Mononuclear cell (primary cell): ENCODE data around the gene ZNF202. TPM values are rescaled to one million over a fixed set of nuclear protein-coding genes. Genes with fewer than 3 reads are reported as not detected.
"Not testable (repeated sequence)": the region's sequence is repeated elsewhere in the genome, so short reads cannot be mapped to it uniquely, and the experiment has no call there.

ENCODE experiments used
- H3K27me3 ChIP-seq: 2 replicates; pipeline ENCODE4 v1.6.0; 2011; ENCODE audit warnings: low read length, control low read depth; ENCODE audit not compliant: insufficient read depth
- H3K4me1 ChIP-seq: 2 replicates; pipeline ENCODE4 v1.5.1; 2011; ENCODE audit warnings: mild to moderate bottlenecking, low read length, control low read depth; ENCODE audit not compliant: insufficient read depth
- H3K4me3 ChIP-seq: 2 replicates; pipeline ENCODE4 v1.5.1; 2011; ENCODE audit warnings: mild to moderate bottlenecking, low read length, moderate library complexity
- H3K9me3 ChIP-seq: 2 replicates; pipeline ENCODE4 v1.5.1; 2011; ENCODE audit warnings: low read depth, mild to moderate bottlenecking, control low read depth, low read length
- total RNA-seq: library from RNA; depleted of rRNA; stranded (reverse); fragments of >200 nt; gene quantifications from one replicate; pipeline ENCODE4 v1.2.3, GENCODE V29; 2012

The ZNF202 gene
- total RNA-seq, 1 donor: 9.3 TPM

DNA sequence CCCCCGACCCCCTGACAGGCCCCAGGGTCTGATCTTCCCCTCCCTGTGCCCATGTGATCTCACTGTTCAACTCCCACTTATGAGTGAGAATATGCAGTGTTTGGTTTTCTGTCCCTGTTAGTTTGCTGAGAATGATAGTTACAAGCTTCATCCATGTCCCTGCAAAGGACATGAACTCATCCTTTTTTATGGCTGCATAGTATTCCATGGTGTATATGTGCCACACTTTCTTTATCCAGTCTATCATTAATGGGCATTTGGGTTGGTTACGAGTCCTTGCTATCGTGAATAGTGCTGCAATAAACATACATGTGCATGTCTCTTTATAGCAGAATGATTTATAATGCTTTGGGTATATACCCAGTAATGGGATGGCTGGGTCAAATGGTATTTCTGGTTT is 28.8 kb downstream of the ZNF202 start:
- not testable (repeated sequence) for H3K27me3 ChIP-seq, H3K4me1 ChIP-seq, H3K9me3 ChIP-seq, H3K4me3 ChIP-seq

DNA sequence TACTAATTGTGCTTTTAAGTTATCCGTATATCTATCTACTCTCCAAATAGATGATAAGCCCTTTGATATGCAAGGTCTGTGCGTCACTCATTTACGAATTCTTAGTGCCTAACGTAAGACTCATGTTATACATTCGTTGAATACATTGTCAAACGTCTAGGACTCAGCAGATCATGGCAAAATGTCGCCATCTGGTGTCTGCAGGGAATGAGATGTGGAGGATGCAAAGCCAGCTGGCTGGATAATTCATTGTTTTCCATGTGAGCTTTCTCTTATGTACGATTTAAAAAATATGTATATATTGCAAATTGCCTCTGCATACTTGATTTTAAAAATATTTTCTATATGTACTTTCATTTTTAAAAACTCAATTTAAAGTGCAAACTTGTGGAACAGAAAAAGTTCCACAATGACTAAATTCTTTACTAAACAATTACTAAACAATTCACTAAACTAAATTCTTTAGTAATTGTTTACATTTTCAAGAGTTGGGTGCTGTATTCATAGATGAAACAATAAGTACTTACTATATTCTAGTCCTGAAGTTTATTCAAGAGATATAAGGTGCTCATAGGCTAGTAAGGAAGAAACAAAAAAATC is 33.8 kb downstream of the ZNF202 start:
- Histone ChIP-seq H3K4me3 (no peak overlapping the region), H3K9me3 (no peaks in the 10 kb centered on the region), H3K4me1 (no peaks in the 10 kb centered on the region), H3K27me3 (no peaks in the 10 kb centered on the region)

DNA sequence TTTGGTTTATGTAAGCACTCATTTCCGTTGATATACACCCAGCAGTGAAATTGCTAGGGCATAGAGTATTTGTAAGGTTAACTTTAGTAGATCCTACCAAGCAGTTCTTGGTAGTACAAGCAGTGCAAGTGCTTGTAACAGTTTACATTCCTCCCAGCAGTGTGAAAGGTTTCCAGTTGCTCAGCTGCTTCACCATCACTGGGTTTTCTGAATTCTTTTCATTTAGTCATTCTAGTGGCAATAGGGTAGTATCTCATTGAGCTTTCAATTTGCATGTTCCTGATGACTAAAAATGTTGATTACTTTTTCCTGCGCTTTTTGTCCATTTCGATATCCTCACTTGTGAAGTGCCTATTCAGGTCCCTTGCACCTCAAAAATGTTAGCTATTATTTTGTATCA is 34.3 kb downstream of the ZNF202 start:
- no peaks in the 10 kb centered on the region for H3K9me3 ChIP-seq
- no peaks in the 10 kb centered on the region for H3K27me3 ChIP-seq
- H3K4me1 ChIP-seq: no peaks in the 10 kb centered on the region
- no peak overlapping the region for H3K4me3 ChIP-seq

DNA sequence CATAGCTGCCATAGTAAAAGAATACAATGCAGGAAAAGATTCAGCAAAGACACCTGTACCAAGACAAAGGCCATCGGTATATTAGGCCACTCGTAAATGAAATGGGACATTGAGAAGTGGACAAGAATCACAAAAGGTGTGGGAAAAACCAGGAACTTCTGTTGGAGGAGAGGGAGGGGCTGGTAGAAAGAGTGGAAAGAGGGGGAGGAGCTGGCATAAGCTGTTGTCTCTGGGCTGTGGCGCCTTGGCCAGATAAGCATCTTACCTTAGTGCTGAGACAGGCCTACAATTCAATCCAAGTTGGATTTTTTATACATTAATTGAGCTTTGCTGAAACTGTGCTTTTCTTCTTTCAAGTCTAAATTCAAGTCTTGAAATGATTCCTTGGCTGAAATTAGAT is 37.1 kb downstream of the ZNF202 start:
- Histone ChIP-seq H3K4me3 (no peak overlapping the region), H3K4me1 (no peaks in the 10 kb centered on the region), H3K27me3 (no peaks in the 10 kb centered on the region), H3K9me3 (no peaks in the 10 kb centered on the region)

DNA sequence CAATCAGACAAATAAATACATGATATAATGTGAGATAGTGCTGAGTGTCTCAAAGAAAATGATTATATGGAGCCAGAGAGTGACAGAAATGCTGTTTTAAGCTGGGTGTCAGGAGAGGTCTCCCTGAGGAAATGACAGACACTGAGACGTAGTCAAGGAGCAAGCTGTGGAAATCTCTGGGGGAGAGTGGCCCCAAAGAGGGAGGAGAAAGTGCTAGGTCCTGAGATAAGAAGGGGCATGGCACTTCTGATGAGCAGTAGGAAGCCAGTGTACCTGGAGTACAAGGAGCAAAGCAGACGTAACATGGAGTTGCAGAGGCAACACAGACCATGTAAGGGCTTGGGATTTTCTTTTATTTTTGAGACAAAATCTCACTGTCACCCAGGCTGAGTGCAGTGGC is 38.8 kb downstream of the ZNF202 start:
- no peaks in the 10 kb centered on the region for H3K4me1 ChIP-seq
- no peaks in the 10 kb centered on the region for H3K27me3 ChIP-seq

DNA sequence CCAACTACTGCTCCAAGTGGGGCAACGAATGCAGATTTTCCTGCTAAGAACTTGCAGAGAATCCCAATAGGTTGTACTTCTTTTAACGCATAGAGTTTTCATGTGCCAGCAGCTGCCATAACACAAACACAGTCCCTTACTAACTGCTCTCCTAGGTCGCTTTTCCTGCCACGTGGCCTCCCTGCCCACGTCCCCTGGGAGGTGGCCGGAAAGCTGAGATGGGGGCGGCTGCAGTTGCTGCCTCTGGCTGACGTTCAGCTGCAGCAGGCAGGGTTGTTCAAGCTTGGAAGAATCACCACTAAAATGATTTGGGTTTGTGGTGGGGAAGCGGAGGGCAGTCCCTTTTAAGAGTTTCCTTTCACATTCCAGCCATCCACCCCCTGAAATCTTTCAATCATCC is 39.3 kb downstream of the ZNF202 start:
- H3K9me3 ChIP-seq: no peaks in the 10 kb centered on the region
- H3K4me3 ChIP-seq: no peak overlapping the region
- no peaks in the 10 kb centered on the region for H3K4me1 ChIP-seq
- H3K27me3 ChIP-seq: no peaks in the 10 kb centered on the region

More for the DNA sequence above, 38.8 kb downstream of the ZNF202 start:
- Histone ChIP-seq H3K4me3 (no peak overlapping the region), H3K9me3 (no peaks in the 10 kb centered on the region)

DNA sequence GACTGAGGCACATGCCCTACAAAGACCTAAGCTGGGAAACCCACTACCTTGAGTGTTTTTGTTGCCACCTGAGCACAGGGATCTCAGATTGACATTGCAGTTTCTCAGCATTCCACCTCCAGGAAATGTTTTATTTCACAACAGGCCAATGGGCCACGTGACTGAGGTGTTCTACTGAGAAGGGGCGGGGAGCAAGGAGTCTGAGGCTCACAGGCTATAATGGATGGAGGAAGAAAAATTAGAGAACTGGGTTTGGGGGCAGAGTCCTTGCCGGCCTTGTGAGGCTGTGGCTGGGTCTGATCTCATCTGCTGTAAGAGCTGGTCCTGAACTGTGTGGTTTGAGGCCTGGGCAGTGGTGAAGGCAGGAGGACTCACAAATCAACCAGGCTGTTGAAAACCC is 40.7 kb downstream of the ZNF202 start:
- Histone ChIP-seq H3K4me3 (no peak overlapping the region), H3K27me3 (no peaks in the 10 kb centered on the region), H3K4me1 (no peaks in the 10 kb centered on the region), H3K9me3 (no peaks in the 10 kb centered on the region)

DNA sequence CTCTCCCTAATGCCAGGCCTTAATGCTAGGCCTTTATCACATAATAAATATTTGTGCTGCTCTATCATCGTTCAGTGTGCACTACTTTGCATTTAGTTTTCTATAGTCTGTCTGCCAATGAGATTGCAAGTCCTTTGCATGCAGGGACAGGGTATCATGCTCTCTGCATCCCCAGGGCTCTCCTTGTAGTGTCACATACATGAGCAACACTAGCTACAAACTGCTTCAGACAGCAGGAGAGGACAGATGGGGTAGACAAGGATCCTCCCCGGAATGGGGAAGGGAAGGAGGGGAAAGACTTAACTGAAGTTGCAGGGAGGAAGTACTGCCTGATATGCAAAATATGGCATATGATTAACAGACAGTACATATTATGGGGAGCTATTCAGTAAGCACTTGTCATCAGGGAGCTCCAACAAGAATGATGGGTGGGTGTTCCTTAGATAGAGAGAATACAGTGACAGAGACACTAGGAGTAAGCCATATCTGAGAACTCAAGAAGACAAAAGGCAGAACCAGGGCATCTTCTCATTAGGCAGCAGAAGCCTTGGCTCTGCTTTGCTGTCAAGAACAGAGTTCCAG is 42.8 kb downstream of the ZNF202 start:
- Histone ChIP-seq H3K27me3 (peaks cover 2% of the 10 kb centered on the region), H3K4me3 (no peak overlapping the region), H3K9me3 (no peaks in the 10 kb centered on the region)

DNA sequence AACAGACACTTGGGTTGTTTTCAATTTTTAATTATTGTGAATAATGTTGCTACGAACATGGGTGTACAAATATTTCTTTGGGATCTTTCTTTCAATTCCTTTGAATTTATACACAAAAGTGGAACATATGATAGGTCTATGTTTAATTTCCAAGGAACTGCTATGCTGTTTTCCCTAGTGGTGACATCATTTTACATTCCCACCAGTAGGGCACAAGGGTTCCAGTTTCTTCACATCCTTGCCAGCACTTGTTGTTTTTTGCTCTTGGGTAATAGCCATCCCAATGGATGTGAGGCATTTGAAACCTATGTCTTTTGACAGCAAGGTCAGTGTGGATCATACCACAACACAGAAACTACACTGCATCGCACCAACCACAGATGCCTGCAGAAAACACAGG is 45.3 kb downstream of the ZNF202 start:
- no peaks in the 10 kb centered on the region for H3K4me1 ChIP-seq
- H3K9me3 ChIP-seq: no peaks in the 10 kb centered on the region
- H3K4me3 ChIP-seq: no peak overlapping the region
- H3K27me3 ChIP-seq: peaks cover 5% of the 10 kb centered on the region

More for the DNA sequence above, 42.8 kb downstream of the ZNF202 start:
- no peaks in the 10 kb centered on the region for H3K4me1 ChIP-seq

DNA sequence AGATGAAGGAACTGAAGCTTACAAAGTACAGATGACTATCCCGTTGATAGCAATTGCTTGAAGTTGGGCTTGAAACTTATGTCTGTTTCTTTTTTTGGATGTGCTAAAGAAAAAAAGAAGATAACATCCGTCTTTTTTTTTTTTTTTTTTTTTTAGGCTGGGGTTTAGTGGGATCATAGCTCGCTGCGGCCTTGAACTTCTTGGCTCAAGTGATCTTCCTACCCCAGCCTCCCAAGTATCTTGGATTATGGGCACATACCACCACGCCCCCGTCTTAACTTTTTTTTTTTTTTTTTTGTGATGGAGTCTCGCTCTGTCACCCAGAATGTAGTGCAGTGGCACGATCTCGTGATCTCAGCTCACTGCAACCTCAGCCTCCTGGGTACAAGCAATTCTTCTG is 46.2 kb downstream of the ZNF202 start:
- no peaks in the 10 kb centered on the region for H3K9me3 ChIP-seq
- no peak overlapping the region for H3K4me3 ChIP-seq
- no peaks in the 10 kb centered on the region for H3K4me1 ChIP-seq
- peaks cover 6% of the 10 kb centered on the region for H3K27me3 ChIP-seq

DNA sequence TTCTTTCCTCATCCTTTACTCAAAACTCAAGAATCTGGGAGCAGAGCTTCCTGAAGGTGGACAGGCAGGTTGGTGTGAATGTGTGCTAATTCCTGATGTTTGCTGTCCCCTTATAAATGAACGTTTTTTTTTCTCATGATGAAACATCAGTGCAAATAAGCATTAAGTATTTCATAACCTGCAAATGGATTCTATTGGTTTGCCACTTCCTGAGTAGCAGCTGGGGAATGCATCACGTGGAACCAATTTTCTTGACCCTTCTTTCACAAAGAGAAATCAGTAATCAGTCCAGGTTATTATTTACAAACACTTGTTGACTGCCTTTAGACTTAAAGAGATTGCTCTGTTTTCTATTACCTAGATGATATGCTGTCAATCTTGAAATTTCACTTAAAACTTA is 46.9 kb downstream of the ZNF202 start:
- Histone ChIP-seq H3K4me3 (no peak overlapping the region), H3K4me1 (no peaks in the 10 kb centered on the region), H3K27me3 (peaks cover 8% of the 10 kb centered on the region), H3K9me3 (no peaks in the 10 kb centered on the region)

DNA sequence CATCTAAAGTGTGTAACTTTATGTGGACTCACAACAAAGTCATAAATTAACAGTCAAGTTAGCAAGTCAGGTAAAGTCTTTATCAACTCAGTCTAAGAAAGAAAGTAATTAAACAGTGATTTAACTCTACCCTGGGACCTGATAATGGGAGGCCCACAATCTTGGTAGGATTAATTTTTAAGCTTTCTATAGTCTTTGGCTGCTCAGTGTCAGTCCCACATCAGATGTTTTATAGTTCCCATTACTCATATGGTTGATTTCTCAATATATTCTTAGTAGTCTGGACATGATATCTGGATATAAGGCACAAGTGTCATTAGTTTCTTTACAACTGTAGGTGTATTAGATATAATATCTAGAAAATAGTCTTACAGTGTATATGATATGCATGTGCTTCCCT is 48.5 kb downstream of the ZNF202 start:
- Histone ChIP-seq H3K4me1 (no peaks in the 10 kb centered on the region), H3K27me3 (peaks cover 8% of the 10 kb centered on the region), H3K4me3 (no peak overlapping the region), H3K9me3 (no peaks in the 10 kb centered on the region)

DNA sequence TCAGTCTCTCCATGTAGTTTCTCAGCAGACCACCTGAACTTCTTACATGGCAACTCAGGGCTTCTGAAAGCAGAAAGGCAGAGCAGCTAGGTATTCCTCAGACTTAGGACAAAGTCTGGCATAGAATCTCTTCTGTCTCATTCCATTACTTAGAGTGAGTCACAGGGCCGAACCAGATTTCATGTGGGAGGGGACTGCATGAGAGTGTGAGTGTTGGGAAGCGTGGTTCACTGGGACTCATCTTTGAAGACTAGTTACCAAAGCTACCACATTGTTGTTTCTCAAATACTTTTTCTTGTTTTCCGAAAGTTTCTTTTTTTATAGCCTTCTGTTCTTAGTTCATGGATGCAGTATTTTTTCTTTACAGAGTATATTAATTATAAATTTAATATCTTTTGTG is 51.0 kb downstream of the ZNF202 start:
- Histone ChIP-seq H3K4me1 (no peaks in the 10 kb centered on the region), H3K4me3 (no peak overlapping the region), H3K27me3 (peaks cover 11% of the 10 kb centered on the region), H3K9me3 (no peaks in the 10 kb centered on the region)

DNA sequence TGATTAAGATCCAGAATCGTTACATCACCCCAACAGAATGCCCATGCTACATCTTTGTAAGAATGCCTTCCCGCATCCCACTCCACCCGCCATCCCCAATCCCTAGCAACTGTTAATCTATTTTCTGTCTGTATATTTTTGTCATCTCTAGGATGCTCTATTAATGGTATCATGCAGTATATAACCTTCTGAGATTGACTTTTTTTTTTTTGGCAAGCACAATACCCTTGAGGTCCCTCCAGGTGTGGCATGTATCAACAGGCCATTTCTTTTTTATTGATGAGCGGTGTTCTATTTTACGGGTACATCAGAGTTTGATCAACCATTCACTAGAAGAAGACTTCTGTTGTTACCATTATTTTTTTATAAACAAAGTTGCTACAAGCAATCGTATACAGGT is 56.9 kb downstream of the ZNF202 start:
- Histone ChIP-seq H3K27me3 (peaks cover 9% of the 10 kb centered on the region), H3K4me3 (no peak overlapping the region), H3K9me3 (no peaks in the 10 kb centered on the region), H3K4me1 (no peaks in the 10 kb centered on the region)

DNA sequence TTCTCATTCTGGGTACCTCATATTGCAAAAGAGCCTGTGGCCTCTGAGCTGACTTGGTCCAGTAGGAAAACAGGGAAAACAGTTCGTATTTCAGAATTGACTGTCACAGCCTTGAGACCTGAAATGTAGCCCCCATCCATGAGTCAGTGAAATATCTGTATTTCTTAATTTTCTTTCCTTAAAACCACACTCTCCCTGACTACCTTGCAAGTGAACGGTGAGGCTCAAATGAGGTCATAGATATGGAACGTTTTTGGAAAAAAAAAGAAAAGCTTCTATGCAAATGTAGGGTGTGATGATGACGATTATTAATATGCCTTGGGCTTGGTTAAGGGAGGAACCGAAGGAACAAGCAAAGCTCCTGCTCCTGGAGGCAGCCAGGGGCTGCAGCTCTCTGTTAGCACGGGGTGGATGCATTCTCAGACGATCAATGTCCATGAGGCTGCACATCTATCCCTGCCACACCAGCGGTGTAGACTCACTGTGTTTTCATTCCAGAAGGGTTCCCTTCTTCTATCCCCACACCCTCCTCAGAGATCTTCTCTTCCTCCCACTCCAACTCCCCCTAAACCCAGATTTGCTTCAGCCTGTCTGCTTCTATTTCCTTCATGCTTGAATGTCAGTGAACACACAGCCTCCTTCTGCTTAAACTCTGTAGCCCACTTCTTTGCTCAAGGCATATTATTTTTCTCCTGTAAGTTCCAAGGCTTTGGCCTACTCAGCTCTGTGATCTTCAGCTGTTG is 57.9 kb downstream of the ZNF202 start:
- H3K4me1 ChIP-seq: no peaks in the 10 kb centered on the region
- H3K27me3 ChIP-seq: peaks cover 9% of the 10 kb centered on the region
- H3K9me3 ChIP-seq: no peaks in the 10 kb centered on the region
- no peak overlapping the region for H3K4me3 ChIP-seq
